ENCODE results near the gene TEX14.

DNA sequence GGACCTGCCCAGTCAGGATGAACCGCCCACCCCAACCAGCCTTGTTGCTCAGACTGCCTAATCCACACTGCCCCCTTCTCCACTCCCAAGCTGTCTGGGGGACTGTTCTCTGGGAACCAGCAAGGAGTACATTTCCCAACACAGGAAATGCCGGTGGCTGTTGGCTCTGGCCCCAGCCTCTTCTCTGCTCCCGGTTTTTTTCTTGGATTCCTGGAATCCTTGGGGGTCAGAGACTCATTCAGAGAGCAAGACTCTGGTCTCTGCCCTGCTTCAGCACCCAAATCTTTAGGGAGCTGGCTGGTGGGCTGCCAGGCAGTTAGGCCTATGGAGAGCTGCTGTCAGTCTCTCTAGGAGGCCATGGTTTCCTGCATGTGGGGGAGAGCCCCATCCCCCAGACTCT lies 166.6 kb downstream of the TEX14 start:
- TF ChIP-seq, protein P1, sequence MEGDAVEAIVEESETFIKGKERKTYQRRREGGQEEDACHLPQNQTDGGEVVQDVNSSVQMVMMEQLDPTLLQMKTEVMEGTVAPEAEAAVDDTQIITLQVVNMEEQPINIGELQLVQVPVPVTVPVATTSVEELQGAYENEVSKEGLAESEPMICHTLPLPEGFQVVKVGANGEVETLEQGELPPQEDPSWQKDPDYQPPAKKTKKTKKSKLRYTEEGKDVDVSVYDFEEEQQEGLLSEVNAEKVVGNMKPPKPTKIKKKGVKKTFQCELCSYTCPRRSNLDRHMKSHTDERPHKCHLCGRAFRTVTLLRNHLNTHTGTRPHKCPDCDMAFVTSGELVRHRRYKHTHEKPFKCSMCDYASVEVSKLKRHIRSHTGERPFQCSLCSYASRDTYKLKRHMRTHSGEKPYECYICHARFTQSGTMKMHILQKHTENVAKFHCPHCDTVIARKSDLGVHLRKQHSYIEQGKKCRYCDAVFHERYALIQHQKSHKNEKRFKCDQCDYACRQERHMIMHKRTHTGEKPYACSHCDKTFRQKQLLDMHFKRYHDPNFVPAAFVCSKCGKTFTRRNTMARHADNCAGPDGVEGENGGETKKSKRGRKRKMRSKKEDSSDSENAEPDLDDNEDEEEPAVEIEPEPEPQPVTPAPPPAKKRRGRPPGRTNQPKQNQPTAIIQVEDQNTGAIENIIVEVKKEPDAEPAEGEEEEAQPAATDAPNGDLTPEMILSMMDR (IDR thresholded peaks at IDR 0.05): no peak
- no peak for TF ChIP-seq EHMT2 (IDR thresholded peaks at IDR 0.05; ENCODE audit: low read depth)
- TF ChIP-seq, protein P2, sequence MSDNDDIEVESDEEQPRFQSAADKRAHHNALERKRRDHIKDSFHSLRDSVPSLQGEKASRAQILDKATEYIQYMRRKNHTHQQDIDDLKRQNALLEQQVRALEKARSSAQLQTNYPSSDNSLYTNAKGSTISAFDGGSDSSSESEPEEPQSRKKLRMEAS (IDR thresholded peaks at IDR 0.05): no peak
- TF ChIP-seq, protein P3, sequence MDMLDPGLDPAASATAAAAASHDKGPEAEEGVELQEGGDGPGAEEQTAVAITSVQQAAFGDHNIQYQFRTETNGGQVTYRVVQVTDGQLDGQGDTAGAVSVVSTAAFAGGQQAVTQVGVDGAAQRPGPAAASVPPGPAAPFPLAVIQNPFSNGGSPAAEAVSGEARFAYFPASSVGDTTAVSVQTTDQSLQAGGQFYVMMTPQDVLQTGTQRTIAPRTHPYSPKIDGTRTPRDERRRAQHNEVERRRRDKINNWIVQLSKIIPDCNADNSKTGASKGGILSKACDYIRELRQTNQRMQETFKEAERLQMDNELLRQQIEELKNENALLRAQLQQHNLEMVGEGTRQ (IDR thresholded peaks at IDR 0.05): no peak
- TF ChIP-seq MYC (IDR thresholded peaks at IDR 0.05; ENCODE audit: borderline replicate concordance, low read length): no peak
- TF ChIP-seq, protein P4, sequence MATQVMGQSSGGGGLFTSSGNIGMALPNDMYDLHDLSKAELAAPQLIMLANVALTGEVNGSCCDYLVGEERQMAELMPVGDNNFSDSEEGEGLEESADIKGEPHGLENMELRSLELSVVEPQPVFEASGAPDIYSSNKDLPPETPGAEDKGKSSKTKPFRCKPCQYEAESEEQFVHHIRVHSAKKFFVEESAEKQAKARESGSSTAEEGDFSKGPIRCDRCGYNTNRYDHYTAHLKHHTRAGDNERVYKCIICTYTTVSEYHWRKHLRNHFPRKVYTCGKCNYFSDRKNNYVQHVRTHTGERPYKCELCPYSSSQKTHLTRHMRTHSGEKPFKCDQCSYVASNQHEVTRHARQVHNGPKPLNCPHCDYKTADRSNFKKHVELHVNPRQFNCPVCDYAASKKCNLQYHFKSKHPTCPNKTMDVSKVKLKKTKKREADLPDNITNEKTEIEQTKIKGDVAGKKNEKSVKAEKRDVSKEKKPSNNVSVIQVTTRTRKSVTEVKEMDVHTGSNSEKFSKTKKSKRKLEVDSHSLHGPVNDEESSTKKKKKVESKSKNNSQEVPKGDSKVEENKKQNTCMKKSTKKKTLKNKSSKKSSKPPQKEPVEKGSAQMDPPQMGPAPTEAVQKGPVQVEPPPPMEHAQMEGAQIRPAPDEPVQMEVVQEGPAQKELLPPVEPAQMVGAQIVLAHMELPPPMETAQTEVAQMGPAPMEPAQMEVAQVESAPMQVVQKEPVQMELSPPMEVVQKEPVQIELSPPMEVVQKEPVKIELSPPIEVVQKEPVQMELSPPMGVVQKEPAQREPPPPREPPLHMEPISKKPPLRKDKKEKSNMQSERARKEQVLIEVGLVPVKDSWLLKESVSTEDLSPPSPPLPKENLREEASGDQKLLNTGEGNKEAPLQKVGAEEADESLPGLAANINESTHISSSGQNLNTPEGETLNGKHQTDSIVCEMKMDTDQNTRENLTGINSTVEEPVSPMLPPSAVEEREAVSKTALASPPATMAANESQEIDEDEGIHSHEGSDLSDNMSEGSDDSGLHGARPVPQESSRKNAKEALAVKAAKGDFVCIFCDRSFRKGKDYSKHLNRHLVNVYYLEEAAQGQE (IDR thresholded peaks at IDR 0.05): no peak
